ENCODE data around the gene CTTN. TPM values are rescaled to one million over a fixed set of nuclear protein-coding genes. Genes with fewer than 3 reads are reported as not detected.

CTTN gene
- total RNA-seq, 1 donor from 2014 or later = 51.4 TPM

DNA sequence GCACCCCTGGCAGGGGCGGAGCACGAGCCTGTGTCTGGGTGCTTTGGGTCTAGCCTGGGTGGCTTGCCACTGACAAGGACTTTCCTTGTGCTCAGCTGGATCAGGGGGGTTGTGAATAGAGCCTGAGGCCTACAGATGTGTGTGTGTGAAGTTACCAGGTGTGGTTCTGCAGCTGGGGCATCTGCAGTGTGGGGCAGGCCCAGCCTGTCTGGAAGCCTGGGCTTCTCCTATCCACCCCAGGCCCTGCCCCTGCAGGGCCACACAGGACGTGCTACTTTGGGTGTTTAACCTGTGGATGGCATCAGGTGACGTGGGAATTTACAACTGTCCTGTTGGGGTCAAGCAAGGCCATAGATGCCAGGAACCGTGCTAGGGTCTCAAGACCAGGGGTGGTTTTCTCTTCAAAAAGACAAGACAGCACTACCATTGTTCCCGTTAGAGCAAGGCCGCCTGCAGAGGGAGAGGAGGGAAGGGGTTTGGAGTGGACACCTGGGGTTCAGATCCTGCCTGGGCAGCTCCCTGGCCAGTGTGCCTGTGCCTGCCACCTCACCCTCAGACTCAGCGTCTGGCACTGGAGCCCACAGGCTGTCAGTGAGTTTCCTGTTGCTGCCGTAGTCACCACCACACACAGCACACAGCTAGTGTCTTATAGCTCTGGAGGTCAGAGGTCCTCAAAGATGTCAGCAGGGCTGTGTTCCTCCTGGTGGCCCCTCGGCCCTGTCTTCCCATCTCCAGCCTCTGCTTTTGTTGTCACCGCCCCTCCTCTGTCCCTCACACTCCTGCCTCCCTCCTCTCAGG is 31.6 kb downstream of the CTTN start:
- no peaks in the 10 kb centered on the region for H3K36me3 Mint-ChIP-seq (ENCODE audit: low read depth)
- H3K4me1 Mint-ChIP-seq (ENCODE audit: low read depth) = no peaks in the 10 kb centered on the region
- H3K4me3 Mint-ChIP-seq = no peak overlapping the region
- H3K9me3 Mint-ChIP-seq = no peaks in the 10 kb centered on the region
- H3K27ac Mint-ChIP-seq = no peak overlapping the region
- DNase-seq (ENCODE audit: low spot score) = no peak
- intact Hi-C loops (cut with micrococcal nuclease) = no loop called here
- no peaks in the 10 kb centered on the region for H3K27me3 Mint-ChIP-seq (ENCODE audit: insufficient read depth)

DNA sequence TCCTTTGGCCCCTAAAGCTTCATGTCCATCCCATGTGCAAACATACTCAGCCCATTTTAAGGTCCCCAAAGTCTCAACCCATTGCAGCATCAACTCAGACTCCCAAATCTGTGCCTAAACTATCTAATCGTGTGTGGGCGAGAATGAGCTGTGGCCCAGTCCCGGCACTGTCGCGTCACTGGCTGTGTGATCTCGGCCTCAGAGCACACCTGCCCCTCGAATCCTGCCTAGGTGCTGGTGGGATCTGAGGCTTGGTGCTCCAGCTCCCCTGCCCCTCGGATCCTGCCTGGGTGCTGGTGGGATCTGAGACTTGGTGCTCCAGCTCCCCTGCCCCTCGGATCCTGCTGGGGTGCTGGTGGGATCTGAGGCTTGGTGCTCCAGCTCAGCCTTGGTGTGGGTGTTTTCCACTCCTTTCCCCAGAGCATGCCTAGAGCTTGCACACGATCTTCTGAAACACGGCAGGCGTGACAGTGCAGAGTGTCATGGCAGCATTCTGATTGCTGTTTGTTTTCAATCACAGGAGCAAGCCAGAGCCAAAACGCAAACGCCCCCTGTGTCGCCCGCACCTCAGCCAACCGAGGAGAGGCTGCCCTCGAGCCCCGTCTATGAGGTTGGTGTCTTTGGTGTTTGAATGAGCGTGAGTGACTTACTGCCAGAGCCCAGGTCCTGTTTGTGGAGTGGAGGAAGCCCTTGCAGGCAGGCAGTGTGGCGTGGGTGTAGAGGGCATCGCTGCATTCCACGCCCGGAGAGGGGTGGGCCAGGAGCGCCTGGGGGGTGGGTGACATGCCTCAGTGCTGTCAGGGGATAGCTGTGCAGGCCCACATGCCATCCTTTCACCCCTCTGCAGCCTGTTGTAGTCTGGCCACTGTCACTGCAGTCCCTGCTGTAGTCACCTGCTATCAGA is 32.6 kb downstream of the CTTN start:
- intact Hi-C loops (cut with micrococcal nuclease) = no loop called here
- Mint-ChIP-seq H3K27ac (no peak overlapping the region), H3K4me3 (no peak overlapping the region), H3K27me3 (ENCODE audit: insufficient read depth) (no peaks in the 10 kb centered on the region), H3K4me1 (ENCODE audit: low read depth) (no peaks in the 10 kb centered on the region), H3K9me3 (no peaks in the 10 kb centered on the region), H3K36me3 (ENCODE audit: low read depth) (no peaks in the 10 kb centered on the region)
- DNase-seq (ENCODE audit: low spot score) = no peak

DNA sequence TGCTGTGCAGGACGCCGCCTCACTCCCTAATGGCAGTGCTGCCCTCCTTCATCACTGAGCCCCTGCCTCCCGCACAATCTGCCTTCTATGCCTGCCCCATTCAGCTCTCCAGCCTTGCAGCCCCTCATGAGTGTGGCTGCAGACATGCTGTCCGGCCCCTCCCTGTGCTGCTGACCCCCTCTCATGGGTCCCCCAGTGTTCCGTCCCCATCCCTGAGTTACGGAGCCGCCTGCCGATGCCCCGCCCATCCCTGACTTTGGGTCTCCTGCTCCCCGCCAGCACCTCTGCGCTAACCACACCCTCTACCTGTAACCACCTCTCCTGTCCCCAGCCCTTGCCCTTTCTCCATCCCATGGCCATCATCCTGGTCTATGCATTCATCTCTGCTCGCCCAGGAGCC is 33.3 kb downstream of the CTTN start:
- Mint-ChIP-seq H3K36me3 (ENCODE audit: low read depth) (no peaks in the 10 kb centered on the region), H3K4me1 (ENCODE audit: low read depth) (no peaks in the 10 kb centered on the region), H3K4me3 (no peak overlapping the region), H3K27me3 (ENCODE audit: insufficient read depth) (no peaks in the 10 kb centered on the region), H3K27ac (no peak overlapping the region), H3K9me3 (no peaks in the 10 kb centered on the region)
- no peak for DNase-seq (ENCODE audit: low spot score)
- intact Hi-C loops (cut with micrococcal nuclease) = no loop called here

DNA sequence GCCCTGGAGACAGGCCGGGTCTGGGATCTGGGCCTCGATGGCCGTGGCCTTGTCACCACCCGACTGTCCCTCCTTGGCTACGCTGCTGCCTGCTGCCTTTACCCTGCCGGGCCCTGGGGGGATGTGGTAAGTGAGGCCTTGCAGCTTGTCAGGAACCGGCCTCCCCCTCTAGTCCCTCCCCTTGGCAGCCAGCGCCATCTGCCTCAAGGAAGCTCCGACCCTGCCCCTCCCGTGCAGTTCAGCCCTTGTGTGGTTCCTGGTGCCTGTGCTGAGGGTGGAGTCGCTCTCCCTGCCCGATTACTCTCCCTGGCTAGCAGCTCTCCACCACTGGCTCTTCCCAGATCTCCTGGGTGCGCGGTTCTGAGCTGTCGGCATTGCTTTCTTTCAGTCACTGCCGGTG is 33.7 kb downstream of the CTTN start:
- intact Hi-C loops (cut with micrococcal nuclease) = no loop called here
- no peaks in the 10 kb centered on the region for H3K9me3 Mint-ChIP-seq

DNA sequence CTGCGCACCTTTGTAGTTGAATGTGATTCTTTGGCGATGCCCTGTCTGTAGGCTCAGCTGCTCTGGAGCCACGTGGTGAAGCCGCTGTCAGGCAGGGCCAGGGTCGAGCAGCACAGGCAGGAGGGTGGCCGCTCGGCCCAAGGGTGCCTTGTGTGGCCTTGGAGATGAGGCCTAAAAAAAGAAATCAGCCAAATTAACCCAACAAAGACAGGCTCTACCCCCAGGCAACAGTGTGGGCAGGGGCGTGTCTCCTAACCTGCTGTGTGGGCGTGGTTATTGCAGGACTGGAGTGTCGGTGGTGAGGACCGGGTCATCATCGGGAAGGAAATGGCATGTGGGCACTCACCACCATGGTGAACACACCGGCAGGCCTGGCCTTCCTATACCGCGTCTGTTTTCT is 34.3 kb downstream of the CTTN start:
- no peaks in the 10 kb centered on the region for H3K9me3 Mint-ChIP-seq
- no peak overlapping the region for H3K27ac Mint-ChIP-seq
- DNase-seq (ENCODE audit: low spot score) = no peak
- no peak overlapping the region for H3K4me3 Mint-ChIP-seq
- no peaks in the 10 kb centered on the region for H3K4me1 Mint-ChIP-seq (ENCODE audit: low read depth)
- no peaks in the 10 kb centered on the region for H3K36me3 Mint-ChIP-seq (ENCODE audit: low read depth)
- intact Hi-C loops (cut with micrococcal nuclease) = no loop called here
- no peaks in the 10 kb centered on the region for H3K27me3 Mint-ChIP-seq (ENCODE audit: insufficient read depth)

More for the DNA sequence above, 33.7 kb downstream of the CTTN start:
- H3K36me3 Mint-ChIP-seq (ENCODE audit: low read depth) = no peaks in the 10 kb centered on the region
- no peaks in the 10 kb centered on the region for H3K4me1 Mint-ChIP-seq (ENCODE audit: low read depth)
- no peak overlapping the region for H3K4me3 Mint-ChIP-seq
- H3K27ac Mint-ChIP-seq = no peak overlapping the region
- H3K27me3 Mint-ChIP-seq (ENCODE audit: insufficient read depth) = no peaks in the 10 kb centered on the region
- no peak for DNase-seq (ENCODE audit: low spot score)

DNA sequence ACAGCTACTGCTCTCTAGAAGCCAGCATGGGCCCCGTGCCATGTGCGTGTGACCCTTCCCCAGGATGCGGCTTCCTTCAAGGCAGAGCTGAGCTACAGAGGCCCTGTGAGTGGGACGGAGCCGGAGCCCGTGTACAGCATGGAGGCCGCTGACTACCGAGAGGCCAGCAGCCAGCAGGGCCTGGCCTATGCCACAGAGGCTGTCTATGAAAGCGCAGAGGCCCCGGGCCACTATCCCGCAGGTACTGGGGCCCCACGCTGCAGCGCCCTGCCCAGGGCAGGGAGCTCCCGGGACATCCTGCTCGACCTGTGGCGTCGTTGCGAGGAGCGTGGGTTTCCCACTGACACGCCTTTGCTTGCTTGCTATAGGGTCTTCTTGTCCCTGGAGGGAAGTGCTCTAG is 34.7 kb downstream of the CTTN start:
- H3K36me3 Mint-ChIP-seq (ENCODE audit: low read depth) = no peaks in the 10 kb centered on the region
- DNase-seq (ENCODE audit: low spot score) = no peak
- no peak overlapping the region for H3K4me3 Mint-ChIP-seq
- H3K4me1 Mint-ChIP-seq (ENCODE audit: low read depth) = no peaks in the 10 kb centered on the region
- no peaks in the 10 kb centered on the region for H3K27me3 Mint-ChIP-seq (ENCODE audit: insufficient read depth)
- H3K9me3 Mint-ChIP-seq = no peaks in the 10 kb centered on the region
- intact Hi-C loops (cut with micrococcal nuclease) = no loop called here
- H3K27ac Mint-ChIP-seq = no peak overlapping the region

DNA sequence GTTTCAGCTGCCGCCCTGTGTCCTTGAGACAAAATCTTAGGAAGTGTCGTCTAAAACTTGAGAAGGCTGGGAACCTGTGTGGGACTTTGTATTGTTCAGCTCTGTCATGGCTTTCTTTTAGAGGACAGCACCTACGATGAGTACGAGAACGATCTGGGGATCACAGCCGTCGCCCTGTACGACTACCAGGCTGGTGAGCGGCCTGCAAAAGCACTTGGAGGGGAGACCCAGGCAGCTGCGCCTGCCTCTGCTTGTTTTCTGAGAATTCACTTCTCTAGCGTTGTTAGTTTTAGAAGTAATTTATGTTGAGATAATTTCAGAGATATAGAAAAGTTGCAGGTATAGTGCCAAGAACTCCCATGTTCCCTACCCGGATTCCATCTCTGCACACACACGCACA is 35.2 kb downstream of the CTTN start:
- DNase-seq (ENCODE audit: low spot score) = no peak
- no peaks in the 10 kb centered on the region for H3K36me3 Mint-ChIP-seq (ENCODE audit: low read depth)
- no peaks in the 10 kb centered on the region for H3K4me1 Mint-ChIP-seq (ENCODE audit: low read depth)
- H3K27me3 Mint-ChIP-seq (ENCODE audit: insufficient read depth) = no peaks in the 10 kb centered on the region
- intact Hi-C loops (cut with micrococcal nuclease) = no loop called here
- no peak overlapping the region for H3K4me3 Mint-ChIP-seq
- no peaks in the 10 kb centered on the region for H3K9me3 Mint-ChIP-seq
- H3K27ac Mint-ChIP-seq = no peak overlapping the region

DNA sequence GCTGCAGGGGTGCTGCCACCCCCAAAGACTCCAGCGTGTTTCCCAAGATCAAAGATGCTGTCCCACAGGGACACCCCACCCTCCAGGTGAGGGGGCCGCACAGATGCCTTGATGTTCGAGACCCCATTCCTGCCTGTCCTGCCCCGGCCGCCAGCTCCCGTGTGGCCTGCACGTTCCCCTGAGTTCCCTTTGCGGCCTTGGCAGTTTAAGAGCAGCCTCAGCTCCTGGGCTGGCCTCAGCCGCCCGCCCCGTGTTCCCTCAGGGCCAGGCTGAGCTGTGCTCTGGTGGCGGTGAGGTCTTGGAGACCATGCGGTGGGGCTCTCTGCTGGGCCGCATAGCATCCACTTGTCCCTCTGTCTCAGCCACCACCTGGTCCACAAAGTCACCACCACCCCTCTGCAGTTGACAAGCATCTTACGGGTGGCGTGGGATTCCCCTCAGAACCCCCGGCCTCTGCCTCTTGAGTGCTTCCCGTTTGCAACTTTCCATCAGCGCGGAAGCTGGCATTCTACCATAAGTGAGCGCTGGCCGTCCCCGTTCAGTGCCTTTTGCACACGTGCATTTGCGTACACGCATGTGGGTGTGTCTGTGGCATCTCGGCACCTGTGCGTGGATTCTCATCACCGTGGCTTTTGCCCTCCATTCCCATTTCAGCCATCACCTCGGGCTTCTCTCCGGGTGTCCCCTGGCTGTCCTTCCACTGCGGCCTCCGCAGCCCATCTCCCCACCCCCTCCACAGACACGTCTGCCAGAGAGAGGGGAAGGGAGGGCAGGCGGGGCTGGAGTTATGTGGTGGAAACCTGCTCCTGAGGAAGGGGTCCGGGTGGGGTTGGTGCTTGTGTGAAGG is 35.9 kb downstream of the CTTN start:
- intact Hi-C loops (cut with micrococcal nuclease) = no loop called here
- Mint-ChIP-seq H3K36me3 (ENCODE audit: low read depth) (no peaks in the 10 kb centered on the region), H3K4me1 (ENCODE audit: low read depth) (no peaks in the 10 kb centered on the region), H3K27ac (no peak overlapping the region), H3K4me3 (no peak overlapping the region), H3K27me3 (ENCODE audit: insufficient read depth) (no peaks in the 10 kb centered on the region), H3K9me3 (no peaks in the 10 kb centered on the region)
- DNase-seq (ENCODE audit: low spot score) = no peak

DNA sequence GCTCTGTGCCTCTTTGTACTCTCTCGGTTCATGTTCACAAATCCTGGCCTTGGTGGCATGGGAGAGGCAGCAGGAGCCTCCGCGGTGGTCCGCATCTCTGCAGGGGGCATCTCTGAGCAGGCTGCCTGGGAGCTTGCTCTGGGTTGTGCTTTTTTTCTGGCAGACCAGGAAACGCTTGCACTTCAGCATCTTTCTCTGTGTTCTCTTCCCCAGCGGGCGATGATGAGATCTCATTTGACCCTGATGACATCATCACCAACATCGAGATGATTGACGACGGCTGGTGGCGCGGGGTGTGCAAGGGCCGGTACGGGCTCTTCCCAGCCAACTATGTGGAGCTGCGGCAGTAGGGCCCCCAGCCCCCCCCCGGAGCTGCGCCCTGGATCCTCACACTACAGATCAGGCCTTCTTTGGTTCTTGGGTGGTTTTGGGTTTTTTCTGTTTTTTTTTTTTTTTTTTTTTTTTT is 36.5 kb downstream of the CTTN start:
- Mint-ChIP-seq H3K36me3 (ENCODE audit: low read depth) (no peaks in the 10 kb centered on the region), H3K4me3 (no peak overlapping the region), H3K9me3 (no peaks in the 10 kb centered on the region), H3K4me1 (ENCODE audit: low read depth) (no peaks in the 10 kb centered on the region), H3K27ac (no peak overlapping the region), H3K27me3 (ENCODE audit: insufficient read depth) (no peaks in the 10 kb centered on the region)
- intact Hi-C loops (cut with micrococcal nuclease) = no loop called here
- no peak for DNase-seq (ENCODE audit: low spot score)

DNA sequence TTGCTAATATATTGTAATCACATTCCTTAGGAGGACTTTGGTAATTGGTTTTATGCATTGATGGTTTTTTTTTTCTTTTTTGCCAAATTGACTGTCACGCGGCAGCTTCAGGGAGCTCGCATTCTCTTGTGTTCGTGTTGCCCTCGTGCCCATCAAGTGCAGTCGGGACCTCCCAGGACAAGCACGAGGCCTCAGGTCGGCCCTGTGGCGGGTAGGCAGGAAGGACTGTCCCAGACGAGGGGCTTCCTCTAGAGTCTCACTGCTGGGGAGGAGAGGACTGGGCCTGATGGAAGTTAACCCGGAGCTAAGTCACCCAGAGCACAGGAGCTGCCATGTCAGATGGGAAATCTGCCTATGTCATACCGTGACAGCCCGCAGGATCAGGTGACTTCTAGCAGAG is 37.0 kb downstream of the CTTN start:
- intact Hi-C loops (cut with micrococcal nuclease) = no loop called here
- H3K36me3 Mint-ChIP-seq (ENCODE audit: low read depth) = no peaks in the 10 kb centered on the region
- H3K27me3 Mint-ChIP-seq (ENCODE audit: insufficient read depth) = no peaks in the 10 kb centered on the region
- no peaks in the 10 kb centered on the region for H3K4me1 Mint-ChIP-seq (ENCODE audit: low read depth)
- DNase-seq (ENCODE audit: low spot score) = no peak
- H3K9me3 Mint-ChIP-seq = no peaks in the 10 kb centered on the region
- H3K27ac Mint-ChIP-seq = no peak overlapping the region
- no peak overlapping the region for H3K4me3 Mint-ChIP-seq

DNA sequence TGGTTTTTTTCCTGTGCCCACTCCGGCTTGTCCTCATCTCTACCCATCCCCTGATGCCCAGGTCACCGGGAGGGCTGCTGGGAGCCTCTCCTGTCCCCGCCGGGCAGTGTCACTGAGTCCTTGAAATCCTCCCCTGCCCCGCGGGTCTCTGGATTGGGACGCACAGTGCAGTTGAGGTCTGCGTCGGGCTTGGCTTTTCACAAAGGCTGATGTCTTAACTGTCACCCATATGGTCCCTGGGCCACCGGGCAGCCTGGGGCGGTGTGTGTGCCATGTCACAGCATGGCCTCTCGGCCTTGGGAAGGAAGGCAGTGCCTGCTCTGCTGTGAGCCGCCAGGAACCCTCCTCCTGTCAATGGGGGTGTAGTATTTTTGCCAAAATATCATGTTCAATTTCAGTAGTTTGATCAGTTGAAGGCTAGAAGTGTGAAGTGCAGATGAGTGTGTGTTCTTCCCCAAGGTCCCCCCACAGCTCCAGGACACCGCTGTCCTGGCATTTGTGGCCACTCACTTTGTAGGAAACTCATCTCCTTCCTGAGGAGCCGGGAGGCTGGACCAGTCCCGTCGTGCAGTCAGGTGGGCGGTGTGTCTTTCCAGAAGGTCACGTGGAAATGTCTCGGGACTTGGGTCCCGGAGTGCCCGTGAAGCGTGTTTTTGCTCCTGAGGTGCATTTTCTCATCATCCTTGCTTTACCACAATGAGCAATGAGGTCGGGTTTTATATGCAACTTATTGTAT is 37.6 kb downstream of the CTTN start:
- Mint-ChIP-seq H3K4me3 (no peak overlapping the region), H3K27ac (no peak overlapping the region), H3K9me3 (no peaks in the 10 kb centered on the region), H3K4me1 (ENCODE audit: low read depth) (no peaks in the 10 kb centered on the region), H3K27me3 (ENCODE audit: insufficient read depth) (no peaks in the 10 kb centered on the region), H3K36me3 (ENCODE audit: low read depth) (no peaks in the 10 kb centered on the region)
- DNase-seq (ENCODE audit: low spot score) = no peak
- intact Hi-C loops (cut with micrococcal nuclease) = no loop called here

DNA sequence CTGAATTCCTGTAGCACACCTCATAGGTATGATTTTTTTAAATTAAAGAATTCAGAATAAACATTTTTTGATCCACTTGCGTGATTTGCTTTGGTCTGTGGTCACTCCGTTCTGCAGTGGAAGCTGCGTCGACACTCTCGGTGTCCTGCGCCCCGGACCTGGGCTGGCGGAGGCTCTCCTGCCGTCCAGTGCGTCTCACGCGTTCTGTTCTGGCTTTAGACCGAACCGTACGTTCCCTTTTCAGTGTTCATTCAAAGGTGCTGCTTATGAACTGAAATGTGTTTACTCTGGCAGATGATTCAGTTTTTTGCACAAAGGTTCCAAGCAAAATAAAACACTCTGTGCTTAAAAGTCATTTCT is 38.2 kb downstream of the CTTN start:
- no peak for DNase-seq (ENCODE audit: low spot score)
- Mint-ChIP-seq H3K27me3 (ENCODE audit: insufficient read depth) (no peaks in the 10 kb centered on the region), H3K4me1 (ENCODE audit: low read depth) (no peaks in the 10 kb centered on the region), H3K4me3 (no peak overlapping the region), H3K27ac (no peak overlapping the region), H3K9me3 (no peaks in the 10 kb centered on the region), H3K36me3 (ENCODE audit: low read depth) (no peaks in the 10 kb centered on the region)
- intact Hi-C loops (cut with micrococcal nuclease) = no loop called here
